RWPE2 (cell line): ENCODE data around the gene HYDIN.
"Not testable (repeated sequence)": the region's sequence is repeated elsewhere in the genome, so short reads cannot be mapped to it uniquely, and the experiment has no call there.

Experiments used
- ATAC-seq: fragments of 200-7000 bp; cut with Tn5 transposase; 3 replicates; pipeline ENCODE4 v1.9.1; 2021; ENCODE audit warnings: low read depth
- DNase-seq: peaks from one replicate; pipeline ENCODE4 v3.0.0-alpha.2; 2020; ENCODE audit warnings: low spot score
- H3K27ac ChIP-seq: fragments of 450-650 bp; 2 replicates; pipeline ENCODE4 v1.5.1; 2017; ENCODE audit warnings: mild to moderate bottlenecking; ENCODE audit not compliant: poor library complexity, severe bottlenecking
- H3K27me3 ChIP-seq: fragments of 250-450 bp; sonication (Bioruptor Pico); 2 replicates; pipeline ENCODE4 v1.5.1; 2021; ENCODE audit warnings: mild to moderate bottlenecking, moderate library complexity; ENCODE audit not compliant: insufficient read depth, poor library complexity, severe bottlenecking
- H3K36me3 ChIP-seq: fragments of 250-450 bp; sonication (Bioruptor Pico); 2 replicates; pipeline ENCODE4 v1.5.1; 2020; ENCODE audit warnings: low read depth, mild to moderate bottlenecking, moderate library complexity
- H3K4me1 ChIP-seq: fragments of 250-450 bp; sonication (Bioruptor Pico); 2 replicates; pipeline ENCODE4 v1.5.1; 2021; ENCODE audit warnings: mild to moderate bottlenecking, moderate library complexity; ENCODE audit not compliant: insufficient read depth, poor library complexity, severe bottlenecking
- H3K4me3 ChIP-seq: fragments of 250-450 bp; sonication (Bioruptor Pico); 2 replicates; pipeline ENCODE4 v1.5.1; 2021; ENCODE audit warnings: mild to moderate bottlenecking, moderate library complexity; ENCODE audit not compliant: severe bottlenecking
- H3K9me3 ChIP-seq: fragments of 250-450 bp; sonication (Bioruptor Pico); 2 replicates; pipeline ENCODE4 v1.5.1; 2021; ENCODE audit warnings: mild to moderate bottlenecking, moderate library complexity; ENCODE audit not compliant: severe bottlenecking

The HYDIN gene

GRCh38 chr16:71109656-71110208 is 120.8 kb downstream of the HYDIN start:
- H3K27ac ChIP-seq, ATAC-seq, H3K27me3 ChIP-seq, H3K36me3 ChIP-seq, H3K9me3 ChIP-seq, DNase-seq, H3K4me1 ChIP-seq, H3K4me3 ChIP-seq: not testable (repeated sequence)

- not testable (repeated sequence) for H3K9me3 ChIP-seq, H3K27me3 ChIP-seq, H3K36me3 ChIP-seq, H3K27ac ChIP-seq, H3K4me1 ChIP-seq, ATAC-seq, H3K4me3 ChIP-seq, DNase-seq
Observed at GRCh38 chr16:71105881-71106280, 124.6 kb downstream of the HYDIN start.

GRCh38 chr16:71083573-71083972 is 146.9 kb downstream of the HYDIN start:
- not testable (repeated sequence) for DNase-seq, H3K36me3 ChIP-seq, ATAC-seq, H3K27me3 ChIP-seq, H3K27ac ChIP-seq, H3K9me3 ChIP-seq, H3K4me1 ChIP-seq, H3K4me3 ChIP-seq

GRCh38 chr16:71080777-71081176 is 149.7 kb downstream of the HYDIN start:
- not testable (repeated sequence) for H3K27ac ChIP-seq, DNase-seq, ATAC-seq, H3K4me3 ChIP-seq, H3K4me1 ChIP-seq, H3K27me3 ChIP-seq, H3K36me3 ChIP-seq, H3K9me3 ChIP-seq

GRCh38 chr16:71080262-71080661 is 150.3 kb downstream of the HYDIN start:
- not testable (repeated sequence) for DNase-seq, H3K4me3 ChIP-seq, H3K4me1 ChIP-seq, H3K9me3 ChIP-seq, H3K36me3 ChIP-seq, H3K27ac ChIP-seq, ATAC-seq, H3K27me3 ChIP-seq

GRCh38 chr16:71070651-71071050 is 159.9 kb downstream of the HYDIN start:
- ATAC-seq, DNase-seq, H3K9me3 ChIP-seq, H3K27ac ChIP-seq, H3K36me3 ChIP-seq, H3K4me3 ChIP-seq, H3K27me3 ChIP-seq, H3K4me1 ChIP-seq: not testable (repeated sequence)

GRCh38 chr16:71069842-71070241 is 160.7 kb downstream of the HYDIN start:
- not testable (repeated sequence) for ATAC-seq, DNase-seq

GRCh38 chr16:71053897-71054609 is 176.5 kb downstream of the HYDIN start:
- H3K9me3 ChIP-seq, H3K36me3 ChIP-seq, H3K27ac ChIP-seq, DNase-seq, ATAC-seq, H3K27me3 ChIP-seq, H3K4me1 ChIP-seq, H3K4me3 ChIP-seq: not testable (repeated sequence)

More at GRCh38 chr16:71069842-71070241, 160.7 kb downstream of the HYDIN start:
- not testable (repeated sequence) for H3K4me3 ChIP-seq, H3K4me1 ChIP-seq, H3K27me3 ChIP-seq, H3K27ac ChIP-seq, H3K9me3 ChIP-seq, H3K36me3 ChIP-seq

- H3K4me3 ChIP-seq, H3K36me3 ChIP-seq, H3K9me3 ChIP-seq, H3K27me3 ChIP-seq, ATAC-seq, DNase-seq, H3K4me1 ChIP-seq, H3K27ac ChIP-seq: not testable (repeated sequence)
Observed at GRCh38 chr16:71050307-71050706, 180.2 kb downstream of the HYDIN start.

- not testable (repeated sequence) for H3K36me3 ChIP-seq, DNase-seq, ATAC-seq, H3K4me1 ChIP-seq, H3K9me3 ChIP-seq, H3K27ac ChIP-seq, H3K4me3 ChIP-seq, H3K27me3 ChIP-seq
Observed at GRCh38 chr16:71039368-71040111, 191.0 kb downstream of the HYDIN start.

- not testable (repeated sequence) for H3K27ac ChIP-seq, H3K4me1 ChIP-seq, H3K36me3 ChIP-seq, H3K27me3 ChIP-seq, ATAC-seq, H3K9me3 ChIP-seq, DNase-seq, H3K4me3 ChIP-seq
Observed at GRCh38 chr16:71038421-71038820, 192.1 kb downstream of the HYDIN start.
